Left cardiac atrium (tissue), 4 donors: ENCODE data around the gene HPD. TPM values are rescaled to one million over a fixed set of nuclear protein-coding genes. Genes with fewer than 3 reads are reported as not detected.
A peak's percentile ranks its signal among the peaks of the same experiment; 100 is the strongest.

Source experiments
- ATAC-seq, 2 donors: fragments of 200-7000 bp; cut with Tn5 transposase; one replicate each; pipeline ENCODE4 v1.9.1; 2020; ENCODE audit warnings: mild to moderate bottlenecking in 2 of 2, moderate library complexity in 2 of 2
- DNase-seq: peaks from one replicate; pipeline ENCODE4 v3.0.0-alpha.2; 2020
- intact Hi-C, 2 donors: fragments of 100-400 bp; cut with DNase I; formaldehyde crosslinking; loops; one replicate each; pipeline versions ENCODE4 v1.14.1 to v1.15.1; 2022 to 2023
- total RNA-seq, 2 donors: library from RNA; stranded (reverse); fragmentation: NEBNext Ultra II Directional; extraction: Animal tissue kit (Norgen Biotek cat#: 25700); gene quantifications; one replicate each; pipeline ENCODE4 v1.2.1, GENCODE V29; 2021
- donor health status: DM: no; HTN: yes; CAD: no.
- donor health status: DM: no; HTN: yes; CAD: no; lungs with severe emphysema.
- donor health status: DM: yes; HTN: yes; CAD: no.
- donor health status: Dilated cardiomyopathy.

The HPD gene
- total RNA-seq, 2 donors from 2014 or later: 1.8 to 2.9 TPM

DNA sequence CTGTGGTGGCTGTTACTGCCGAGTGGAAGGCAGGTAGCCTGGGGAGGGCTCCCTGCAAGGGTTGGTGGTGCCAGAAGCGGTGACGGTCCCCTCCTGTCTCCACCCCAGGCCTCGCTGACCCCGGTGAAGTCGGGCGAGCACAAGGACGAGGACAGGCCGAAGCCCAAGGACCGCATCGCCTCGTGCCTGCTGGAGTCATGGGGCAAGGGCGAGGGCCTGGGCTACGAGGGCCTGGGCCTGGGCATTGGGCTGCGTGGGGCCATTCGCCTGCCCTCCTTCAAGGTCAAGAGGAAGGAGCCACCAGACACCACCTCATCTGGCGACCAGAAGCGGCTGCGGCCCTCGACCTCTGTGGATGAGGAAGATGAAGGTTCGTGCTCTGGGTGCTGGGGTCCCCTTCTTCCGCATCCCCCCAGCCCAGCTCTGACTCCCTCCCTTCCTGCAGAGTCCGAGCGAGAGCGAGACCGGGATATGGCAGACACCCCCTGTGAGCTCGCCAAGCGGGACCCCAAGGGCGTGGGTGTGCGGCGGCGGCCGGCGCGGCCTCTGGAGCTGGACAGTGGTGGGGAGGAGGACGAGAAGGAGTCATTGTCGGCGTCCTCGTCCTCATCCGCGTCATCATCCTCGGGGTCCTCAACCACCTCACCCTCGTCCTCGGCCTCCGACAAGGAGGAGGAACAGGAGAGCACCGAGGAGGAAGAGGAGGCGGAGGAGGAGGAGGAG lies 41.6 kb downstream of the HPD start:
- no peak for ATAC-seq
- no peak for DNase-seq
- intact Hi-C loops: no loop called here

DNA sequence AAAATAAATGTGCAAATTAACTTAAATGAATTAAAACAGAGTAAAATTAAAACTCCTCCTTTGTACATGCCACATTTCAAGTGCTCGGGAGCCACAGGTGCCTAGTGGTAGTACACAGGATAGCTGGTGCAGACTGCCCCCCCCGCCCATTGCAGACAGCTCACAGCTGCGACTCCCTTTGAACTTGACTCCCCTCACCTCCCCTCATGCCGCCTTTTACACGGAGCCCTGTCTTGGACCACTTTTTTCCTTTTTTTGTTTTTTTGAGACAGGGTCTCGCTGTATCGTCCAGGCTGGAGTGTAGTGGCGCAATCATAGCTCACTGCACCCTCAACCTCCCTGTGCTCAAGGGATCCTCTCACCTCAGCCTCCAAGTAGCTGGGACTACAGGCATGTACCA lies 43.4 kb downstream of the HPD start:
- intact Hi-C loops: no loop called here
- DNase-seq (no peak), ATAC-seq (no peak)

- intact Hi-C loops: loop anchor here in 1 of 2 donors (5.0 kb wide), 1 partner anchor 37 kb away; no protein-coding TSS in a partner anchor
- no peak for ATAC-seq
- DNase-seq: no peak
Observed at GRCh38 chr12:121814429-121815119, 44.1 kb downstream of the HPD start.

GRCh38 chr12:121813951-121814350 lies 44.7 kb downstream of the HPD start:
- ATAC-seq: no peak
- no peak for DNase-seq
- intact Hi-C loops: loop anchor here in 1 of 2 donors (5.0 kb wide), 1 partner anchor 37 kb away; no protein-coding TSS in a partner anchor

DNA sequence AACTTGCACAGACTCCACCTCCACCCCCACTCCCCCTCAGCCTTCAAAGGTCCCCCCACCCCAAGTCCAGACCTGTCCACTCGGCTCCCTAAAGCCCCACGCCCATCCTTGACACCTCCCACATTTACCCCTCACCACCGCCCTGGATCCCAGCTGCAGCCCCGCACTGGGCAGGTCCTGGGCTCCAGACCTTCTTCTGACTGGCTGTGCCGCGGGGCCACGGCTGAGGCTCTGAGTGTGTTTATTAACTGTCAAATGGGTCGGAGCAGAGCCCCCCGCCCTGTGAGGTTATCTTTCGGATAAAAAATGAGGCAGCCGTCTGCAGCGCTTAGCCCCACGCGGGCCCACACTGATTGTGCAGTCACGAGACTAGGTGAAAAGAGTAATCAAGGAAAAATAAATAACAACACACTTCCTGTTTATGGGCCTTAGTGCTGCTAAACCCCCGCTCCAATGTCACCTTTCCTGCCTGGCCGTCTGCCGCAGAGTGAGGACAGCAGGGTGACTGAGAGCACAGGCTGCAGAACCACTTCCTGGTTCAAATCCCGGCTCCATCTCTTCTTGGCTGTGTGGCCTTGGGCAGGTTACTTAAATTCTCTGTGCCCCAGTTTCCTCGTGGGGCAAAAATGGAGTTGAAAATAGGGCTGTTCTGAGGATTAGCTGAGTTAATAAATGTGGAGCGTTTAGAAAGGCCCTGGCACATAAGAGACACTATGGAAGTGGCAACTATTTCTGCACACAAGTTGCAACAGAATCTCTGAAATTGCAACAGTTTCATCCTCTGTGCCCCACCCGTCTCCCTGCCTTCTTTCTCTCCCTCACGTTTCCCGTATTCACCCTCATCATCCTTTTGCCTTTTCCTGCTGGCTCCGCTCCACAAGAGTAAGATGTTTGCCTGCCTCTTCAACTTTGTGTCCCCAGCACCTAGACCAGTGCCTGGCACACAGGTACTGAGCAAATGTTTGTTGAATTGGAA lies 45.5 kb downstream of the HPD start:
- ATAC-seq (peak in 1 of 2 donors; percentile 1), DNase-seq (no peak)
- intact Hi-C loops: loop anchor here in 1 of 2 donors (1.0 to 5.0 kb wide), 2 partner anchors 18 to 36 kb away; no protein-coding TSS in a partner anchor

GRCh38 chr12:121812320-121812871 lies 46.3 kb downstream of the HPD start:
- DNase-seq (peak; percentile 84), ATAC-seq (peak; percentile 90 to 92)
- intact Hi-C loops: loop anchor here in 1 of 2 donors (1.0 to 5.0 kb wide), 2 partner anchors 17 to 35 kb away; no protein-coding TSS in a partner anchor

- intact Hi-C loops: loop anchor here in 1 of 2 donors (1.0 to 5.0 kb wide), 2 partner anchors 16 to 34 kb away; no protein-coding TSS in a partner anchor
- ATAC-seq: peak; percentile 90
- DNase-seq: peak; percentile 78
Observed at GRCh38 chr12:121811434-121812319, 47.0 kb downstream of the HPD start.

GRCh38 chr12:121810833-121811433 lies 47.7 kb downstream of the HPD start:
- intact Hi-C loops: loop anchor here in 1 of 2 donors (5.0 kb wide), 1 partner anchor 34 kb away; no protein-coding TSS in a partner anchor
- DNase-seq (no peak), ATAC-seq (no peak)

GRCh38 chr12:121810234-121810817 lies 48.3 kb downstream of the HPD start:
- ATAC-seq (no peak), DNase-seq (peak; percentile 24)
- intact Hi-C loops: loop anchor here in 1 of 2 donors (5.0 kb wide), 1 partner anchor 33 kb away; no protein-coding TSS in a partner anchor

DNA sequence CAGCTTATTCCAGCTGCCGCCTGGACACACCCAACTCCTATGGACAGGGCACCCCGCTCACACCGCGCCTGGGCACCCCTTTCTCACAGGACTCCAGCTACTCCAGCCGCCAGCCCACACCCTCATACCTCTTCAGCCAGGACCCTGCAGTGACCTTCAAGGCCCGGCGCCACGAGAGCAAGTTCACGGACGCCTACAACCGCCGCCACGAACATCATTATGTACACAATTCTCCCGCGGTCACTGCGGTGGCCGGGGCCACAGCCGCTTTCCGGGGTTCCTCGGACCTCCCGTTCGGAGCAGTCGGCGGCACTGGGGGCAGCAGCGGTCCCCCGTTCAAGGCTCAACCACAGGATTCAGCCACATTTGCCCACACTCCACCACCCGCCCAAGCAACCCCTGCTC lies 48.9 kb downstream of the HPD start:
- intact Hi-C loops: loop anchor here in 1 of 2 donors (5.0 kb wide), 1 partner anchor 32 kb away; no protein-coding TSS in a partner anchor
- DNase-seq (peak; percentile 21), ATAC-seq (no peak)

- intact Hi-C loops: no loop called here
Observed at GRCh38 chr12:121808623-121809022, 50.0 kb downstream of the HPD start.

DNA sequence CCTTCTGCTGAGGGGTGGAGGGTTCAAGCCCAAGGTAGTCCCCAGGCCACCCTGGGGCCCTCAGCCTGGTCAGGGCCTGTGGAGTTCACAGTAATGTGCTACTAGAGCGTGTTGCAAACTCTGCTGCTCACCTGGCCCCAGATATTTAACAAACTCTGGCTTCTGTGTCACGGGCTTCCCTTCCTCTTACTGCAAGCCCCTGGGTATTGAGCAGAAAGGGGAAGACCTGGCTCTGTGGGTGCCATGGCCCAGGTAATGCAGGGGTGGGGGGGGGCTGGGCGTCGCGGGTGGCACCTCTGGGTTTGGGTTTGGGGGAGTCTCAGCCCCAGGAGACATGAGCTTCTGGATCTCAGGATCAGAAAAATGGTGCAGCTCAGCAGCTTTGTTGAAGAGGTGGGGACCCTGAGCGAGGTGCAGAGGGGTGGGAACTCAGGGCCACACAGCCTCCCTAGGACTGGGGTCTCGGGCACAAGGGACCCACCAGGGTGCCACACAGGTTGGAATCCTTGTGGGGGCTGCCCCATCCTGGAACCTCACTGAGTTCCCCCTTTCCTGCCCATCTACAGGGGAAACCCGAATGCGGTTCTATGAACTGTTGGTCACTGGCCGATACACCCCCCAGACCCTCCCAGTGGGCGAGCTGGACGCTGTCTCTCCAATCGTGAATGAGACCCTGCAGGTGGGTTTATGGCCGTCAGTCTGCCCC lies 50.9 kb downstream of the HPD start:
- DNase-seq (no peak), ATAC-seq (no peak)
- intact Hi-C loops: no loop called here

More at GRCh38 chr12:121808623-121809022, 50.0 kb downstream of the HPD start:
- ATAC-seq: no peak
- peak; percentile 13 for DNase-seq

DNA sequence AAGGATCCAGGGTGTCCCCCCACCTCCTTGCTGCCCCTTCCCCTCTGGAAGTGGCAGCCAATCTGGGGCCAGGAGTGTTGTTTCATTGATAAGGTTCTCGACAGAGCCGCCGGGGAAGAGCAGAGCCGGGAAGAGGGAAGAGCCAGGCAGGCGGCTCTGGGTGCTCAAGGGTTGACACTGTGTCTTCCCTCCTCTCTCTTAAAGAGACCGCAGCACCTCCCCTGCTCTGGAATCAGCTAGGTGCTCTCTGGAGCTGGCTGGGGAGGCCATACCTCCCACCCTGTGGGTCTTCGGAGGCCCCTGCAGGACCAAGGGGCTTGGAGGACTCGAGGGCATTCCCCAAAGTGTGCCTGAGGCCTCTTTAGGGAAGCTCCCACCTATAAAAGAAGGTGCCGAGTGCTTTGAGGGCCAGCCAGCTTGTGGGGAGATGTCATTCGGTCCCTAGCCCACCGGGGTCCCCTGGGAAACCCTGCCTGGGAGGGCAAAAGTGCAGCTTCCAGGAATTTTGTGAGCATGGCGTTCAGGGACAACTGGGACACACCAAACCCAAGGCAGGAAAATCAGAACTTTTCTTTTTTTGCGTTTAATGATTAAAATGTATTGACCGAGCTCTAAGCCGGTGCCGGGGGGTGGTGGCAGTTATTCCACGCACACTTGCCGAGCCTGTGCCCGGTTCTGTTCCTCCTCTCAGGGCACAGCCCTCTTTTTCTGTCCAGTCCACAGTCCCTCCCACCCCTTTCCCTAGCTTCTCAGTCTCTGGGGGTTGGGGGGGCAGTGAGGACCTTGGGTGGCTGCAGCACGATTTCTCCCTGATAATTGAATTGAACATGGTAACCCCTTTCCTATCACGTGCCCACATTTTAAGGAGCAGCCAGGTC lies 51.9 kb downstream of the HPD start:
- DNase-seq (peak; percentile 21), ATAC-seq (no peak)
- intact Hi-C loops: no loop called here

GRCh38 chr12:121806009-121806545 lies 52.6 kb downstream of the HPD start:
- peak; percentile 19 for DNase-seq
- intact Hi-C loops: no loop called here

More at GRCh38 chr12:121806009-121806545, 52.6 kb downstream of the HPD start:
- no peak for ATAC-seq
